DND-41 (cell line): ENCODE results near the gene SLC13A5.

Experiments
- CTCF ChIP-seq: IDR thresholded peaks from 2 replicates; pipeline ENCODE4 v1.5.1; 2012; ENCODE audit warnings: borderline replicate concordance, low read length, moderate library complexity, mild to moderate bottlenecking; ENCODE audit not compliant: poor library complexity, severe bottlenecking; ENCODE audit errors: extremely low read depth
- EZH2 ChIP-seq: IDR thresholded peaks from 3 replicates; pipeline ENCODE4 v1.6.1; 2012; ENCODE audit warnings: borderline replicate concordance, low read depth, mild to moderate bottlenecking, moderate library complexity, low read length, inconsistent platforms; ENCODE audit not compliant: severe bottlenecking

DNA sequence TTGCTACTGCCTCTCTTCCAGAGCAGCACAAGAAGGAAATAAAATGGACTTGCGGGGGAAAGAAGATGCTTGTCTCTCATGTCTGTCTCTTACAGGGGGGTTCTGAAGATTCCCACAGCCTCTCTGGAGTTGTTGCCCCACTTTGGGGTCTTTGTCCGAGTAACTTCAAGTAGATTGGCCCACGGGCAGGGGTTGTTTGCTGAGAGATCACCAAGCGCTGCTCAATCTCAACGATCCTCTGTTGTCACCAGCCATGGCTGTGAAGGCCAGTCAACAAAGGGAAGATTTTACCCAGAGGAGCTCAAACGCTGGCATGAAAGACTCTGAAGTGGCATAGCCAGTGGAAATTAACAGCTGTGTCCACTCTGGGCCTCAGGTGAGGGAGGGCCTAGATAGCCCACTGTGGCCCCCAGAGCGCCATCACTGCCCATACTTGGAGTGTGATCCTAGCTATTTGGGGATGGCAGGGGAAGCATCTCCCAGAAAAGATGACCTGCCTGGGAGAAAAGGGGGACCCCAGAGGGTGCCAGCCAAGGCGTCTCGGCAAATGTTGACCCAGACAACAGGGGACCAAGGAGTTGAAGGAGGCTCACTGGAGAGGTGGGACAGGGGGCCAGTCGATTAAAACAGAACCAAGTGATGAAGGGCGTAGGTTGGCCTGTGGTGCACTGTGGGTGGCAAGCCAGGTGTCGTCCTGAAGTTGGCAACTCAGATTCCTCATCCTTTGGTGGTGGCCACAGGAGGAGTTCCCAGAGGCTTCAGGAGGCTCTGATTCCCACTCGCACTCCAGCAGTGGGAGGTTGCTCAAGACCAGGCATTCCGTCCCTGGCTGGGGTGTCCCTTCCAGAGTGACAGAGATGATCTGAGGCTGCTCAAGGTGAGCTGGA, 28.0 kb downstream of the SLC13A5 start:
- TF ChIP-seq CTCF = no peak
- no peak for TF ChIP-seq EZH2
